Loucy (cell line): ENCODE results near the gene TRAP1.

ENCODE experiments used
- H2AFZ ChIP-seq: fragments of 200-600 bp; sonication (generic); 2 replicates; pipeline ENCODE4 v1.6.0; 2016; ENCODE audit warnings: antibody characterized with exemption, mild to moderate bottlenecking, low read length, moderate library complexity
- H3F3A ChIP-seq: fragments of 200-600 bp; 2 replicates; pipeline ENCODE4 v1.6.0; 2016; ENCODE audit warnings: antibody characterized with exemption, low read depth, mild to moderate bottlenecking
- H3K27me3 ChIP-seq: fragments of 200-600 bp; sonication (generic); 2 replicates; pipeline ENCODE4 v1.6.1; 2014; ENCODE audit warnings: low read length, mild to moderate bottlenecking; ENCODE audit not compliant: insufficient read depth, poor library complexity, severe bottlenecking
- H3K36me3 ChIP-seq: fragments of 200-600 bp; sonication (generic); 2 replicates; pipeline ENCODE4 v1.6.1; 2016; ENCODE audit warnings: low read length; ENCODE audit not compliant: insufficient read depth
- H3K4me1 ChIP-seq: fragments of 200-600 bp; sonication (generic); 2 replicates; pipeline ENCODE4 v1.5.1; 2014; ENCODE audit warnings: low read length, mild to moderate bottlenecking; ENCODE audit not compliant: insufficient read depth, poor library complexity, severe bottlenecking
- H3K4me2 ChIP-seq: fragments of 200-600 bp; sonication (generic); 2 replicates; pipeline ENCODE4 v1.6.0; 2014; ENCODE audit warnings: antibody characterized with exemption, low read length, low read depth, mild to moderate bottlenecking; ENCODE audit not compliant: poor library complexity, severe bottlenecking
- H3K4me3 ChIP-seq: fragments of 200-600 bp; sonication (generic); 2 replicates; pipeline ENCODE4 v1.5.1; 2014; ENCODE audit warnings: low read length, mild to moderate bottlenecking, mixed read lengths; ENCODE audit not compliant: poor library complexity, severe bottlenecking
- H3K79me2 ChIP-seq: fragments of 200-600 bp; sonication (generic); 2 replicates; pipeline ENCODE4 v1.6.1; 2014; ENCODE audit warnings: low read length; ENCODE audit not compliant: insufficient read depth
- H3K9ac ChIP-seq: fragments of 200-600 bp; sonication (generic); 2 replicates; pipeline ENCODE4 v1.6.0; 2014; ENCODE audit warnings: mild to moderate bottlenecking, low read depth, low read length, moderate library complexity; ENCODE audit not compliant: poor library complexity, severe bottlenecking
- H3K9me2 ChIP-seq: fragments of 200-600 bp; sonication (generic); replicated peaks from 2 replicates; pipeline ENCODE4 v1.6.1; 2016; ENCODE audit warnings: low read depth, low read length, mixed read lengths
- H3K9me3 ChIP-seq: fragments of 200-600 bp; sonication (generic); 2 replicates; pipeline ENCODE4 v1.6.1; 2014; ENCODE audit warnings: mild to moderate bottlenecking, antibody characterized with exemption, low read length, low read depth; ENCODE audit not compliant: insufficient read depth
- H4K20me1 ChIP-seq: fragments of 200-600 bp; sonication (generic); 2 replicates; pipeline ENCODE4 v1.6.0; 2014; ENCODE audit warnings: antibody characterized with exemption, low read length, mild to moderate bottlenecking; ENCODE audit not compliant: insufficient read depth, poor library complexity, severe bottlenecking
- CTCF ChIP-seq: fragments of 200-600 bp; sonication (generic); conservative IDR thresholded peaks from 2 replicates; pipeline ENCODE4 v1.5.1; 2014; ENCODE audit warnings: mild to moderate bottlenecking, antibody characterized with exemption, low read length
- EZH2phosphoT487 ChIP-seq: fragments of 200-600 bp; IDR thresholded peaks from 2 replicates; pipeline ENCODE4 v1.6.1; 2018; ENCODE audit warnings: antibody characterized with exemption, mild to moderate bottlenecking, moderate library complexity, borderline replicate concordance

Gene TRAP1

GRCh38 chr16:3754772-3755171, 37.4 kb upstream of the TRAP1 start:
- Histone ChIP-seq H3F3A (no peaks in the 10 kb centered on the region), H2AFZ (no peak overlapping the region), H3K79me2 (no peaks in the 10 kb centered on the region), H3K4me2 (no peak overlapping the region), H3K9me3 (no peaks in the 10 kb centered on the region), H3K9ac (no peak overlapping the region), H3K4me1 (no peaks in the 10 kb centered on the region), H3K27me3 (no peaks in the 10 kb centered on the region), H3K36me3 (peaks cover 35% of the 10 kb centered on the region; the same call in 1 of the 2 replicates), H4K20me1 (no peaks in the 10 kb centered on the region), H3K9me2 (no peaks in the 10 kb centered on the region), H3K4me3 (no peak overlapping the region)
- TF ChIP-seq CTCF = no peak
- TF ChIP-seq EZH2phosphoT487 = no peak

GRCh38 chr16:3754081-3754703, 36.9 kb upstream of the TRAP1 start:
- no peaks in the 10 kb centered on the region for H3K9me2 ChIP-seq
- no peaks in the 10 kb centered on the region for H3K27me3 ChIP-seq
- H3K4me2 ChIP-seq = no peak overlapping the region

GRCh38 chr16:3752984-3753383, 35.7 kb upstream of the TRAP1 start:
- no peaks in the 10 kb centered on the region for H3K9me2 ChIP-seq
- H3K36me3 ChIP-seq = peaks cover 36% of the 10 kb centered on the region; the same call in 1 of the 2 replicates
- H3K27me3 ChIP-seq = no peaks in the 10 kb centered on the region
- TF ChIP-seq CTCF (no peak), EZH2phosphoT487 (no peak)
- H3K4me2 ChIP-seq = no peak overlapping the region
- H3K9ac ChIP-seq = no peak overlapping the region
- no peaks in the 10 kb centered on the region for H3K79me2 ChIP-seq
- H4K20me1 ChIP-seq = no peaks in the 10 kb centered on the region
- H3K4me3 ChIP-seq = no peak overlapping the region
- H3K4me1 ChIP-seq = no peaks in the 10 kb centered on the region
- H3K9me3 ChIP-seq = no peaks in the 10 kb centered on the region
- H2AFZ ChIP-seq = no peak overlapping the region
- H3F3A ChIP-seq = no peaks in the 10 kb centered on the region

More at GRCh38 chr16:3754081-3754703, 36.9 kb upstream of the TRAP1 start:
- Histone ChIP-seq H2AFZ (no peak overlapping the region), H3K4me3 (no peak overlapping the region), H3K36me3 (peaks cover 35% of the 10 kb centered on the region; the same call in 1 of the 2 replicates), H3K9me3 (no peaks in the 10 kb centered on the region), H3K79me2 (no peaks in the 10 kb centered on the region), H3K4me1 (no peaks in the 10 kb centered on the region), H3K9ac (no peak overlapping the region), H3F3A (no peaks in the 10 kb centered on the region), H4K20me1 (no peaks in the 10 kb centered on the region)
- TF ChIP-seq CTCF (no peak), EZH2phosphoT487 (no peak)
